Peyer's patch (tissue), 4 donors: ENCODE measurements around the gene PSMG1.

Experiments used
- CTCF ChIP-seq, 6 experiments: fragments of 450-650 bp in 4 of 6; fragments of 200-600 bp in 2 of 6; sonication (generic) in 1 of 6; IDR thresholded peaks; one replicate each; pipeline ENCODE4 v1.5.1; 2017 to 2019; ENCODE audit warnings: antibody characterized with exemption in 6 of 6, mild to moderate bottlenecking in 3 of 6, moderate library complexity in 1 of 6
- POLR2A ChIP-seq, 2 donors: fragments of 450-650 bp; IDR thresholded peaks; one replicate each; pipeline ENCODE4 v1.5.1; 2017; ENCODE audit warnings: antibody characterized with exemption in 2 of 2, mild to moderate bottlenecking in 2 of 2, moderate library complexity in 2 of 2

- TF ChIP-seq POLR2A (IDR thresholded peaks at IDR 0.05) (no peak), CTCF (IDR thresholded peaks at IDR 0.05) (no peak)
Measured at GRCh38 chr21:39216290-39216689, 33.0 kb upstream of the PSMG1 start.
